Stimulated activated CD4-positive, alpha-beta T cell treated with anti-CD3 and anti-CD28 coated beads, Interleukin-1b, Interleukin-23, amount 100 ng/mL, for 4 hours (primary cell): Measurements from ENCODE around the gene SP2.

ENCODE experiments used
- DNase-seq, 2 donors: peaks; one replicate each; pipeline ENCODE4 v3.0.0-alpha.2; 2020; ENCODE audit warnings: low read depth in 2 of 2

Gene SP2

DNA sequence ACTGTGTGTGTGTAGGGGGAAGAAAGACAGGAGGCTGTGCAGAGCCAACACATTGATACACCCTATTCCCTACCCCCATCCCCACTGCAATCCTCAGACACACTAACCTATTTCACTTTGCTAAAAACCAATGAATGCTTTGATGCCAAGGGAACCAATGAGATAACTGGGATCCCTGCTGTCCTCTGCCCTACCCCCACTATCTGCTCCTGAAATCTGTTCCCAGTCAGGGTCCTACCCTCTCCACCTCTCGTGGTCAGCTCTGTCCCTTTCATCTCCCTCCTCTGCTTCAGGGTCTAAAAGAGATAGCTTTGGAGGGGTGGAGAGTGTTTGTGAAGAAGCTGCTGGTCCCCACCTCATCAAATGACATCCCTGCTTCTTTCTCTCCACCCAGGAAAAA lies 26.0 kb upstream of the SP2 start:
- DNase-seq, result no peak

DNA sequence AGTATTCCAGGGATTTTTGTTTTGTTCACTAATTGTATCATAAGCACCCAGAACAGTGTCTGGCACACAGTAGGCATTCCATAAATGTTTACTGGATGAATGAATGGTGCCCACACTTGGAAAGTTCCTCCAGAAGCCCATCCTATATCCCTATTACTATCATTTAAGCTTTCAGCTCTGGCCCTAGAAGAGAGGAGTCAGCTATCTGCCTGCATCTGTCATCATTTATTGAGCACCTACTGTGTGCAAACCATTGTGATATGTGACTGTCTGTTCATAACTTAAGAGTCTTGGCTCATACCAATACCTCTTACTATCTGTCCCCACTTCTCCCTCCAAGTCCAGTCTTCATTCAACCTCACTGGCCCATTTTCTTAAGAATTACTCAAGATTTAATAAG lies 25.0 kb upstream of the SP2 start:
- no peak for DNase-seq

DNA sequence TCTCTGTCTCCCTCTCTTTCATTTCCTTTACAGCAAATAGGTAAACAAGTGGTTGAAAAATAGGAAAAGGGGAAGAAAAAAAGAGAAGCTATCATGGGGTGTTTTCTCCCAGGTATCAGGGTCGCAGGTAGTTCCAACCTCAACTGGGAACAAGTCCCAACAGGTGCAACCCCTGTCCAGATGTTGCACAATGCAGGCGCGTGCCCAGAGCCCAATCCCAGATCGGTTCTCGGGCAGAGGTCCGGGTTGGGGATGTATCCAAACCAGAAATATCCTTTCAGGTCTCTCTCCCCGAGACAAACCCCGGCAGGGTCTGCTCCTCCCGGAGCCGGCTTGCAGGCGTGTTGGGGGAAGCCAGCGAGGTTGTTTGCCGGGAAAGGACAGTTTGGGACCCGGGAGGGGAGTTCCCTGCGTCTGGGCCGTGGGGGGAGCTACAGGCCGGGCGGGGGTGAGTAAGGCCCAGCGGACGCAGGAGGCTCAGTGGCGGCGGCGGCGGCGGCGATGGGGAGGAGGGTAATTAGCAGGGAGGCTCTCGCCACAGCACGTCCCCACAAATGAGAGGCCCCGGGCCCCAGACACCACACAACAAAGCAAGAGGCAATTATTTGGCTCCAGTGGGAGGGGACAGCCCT lies 23.9 kb upstream of the SP2 start:
- no peak for DNase-seq

GRCh38 chr17:47872651-47873161 lies 23.3 kb upstream of the SP2 start:
- DNase-seq, result no peak

DNA sequence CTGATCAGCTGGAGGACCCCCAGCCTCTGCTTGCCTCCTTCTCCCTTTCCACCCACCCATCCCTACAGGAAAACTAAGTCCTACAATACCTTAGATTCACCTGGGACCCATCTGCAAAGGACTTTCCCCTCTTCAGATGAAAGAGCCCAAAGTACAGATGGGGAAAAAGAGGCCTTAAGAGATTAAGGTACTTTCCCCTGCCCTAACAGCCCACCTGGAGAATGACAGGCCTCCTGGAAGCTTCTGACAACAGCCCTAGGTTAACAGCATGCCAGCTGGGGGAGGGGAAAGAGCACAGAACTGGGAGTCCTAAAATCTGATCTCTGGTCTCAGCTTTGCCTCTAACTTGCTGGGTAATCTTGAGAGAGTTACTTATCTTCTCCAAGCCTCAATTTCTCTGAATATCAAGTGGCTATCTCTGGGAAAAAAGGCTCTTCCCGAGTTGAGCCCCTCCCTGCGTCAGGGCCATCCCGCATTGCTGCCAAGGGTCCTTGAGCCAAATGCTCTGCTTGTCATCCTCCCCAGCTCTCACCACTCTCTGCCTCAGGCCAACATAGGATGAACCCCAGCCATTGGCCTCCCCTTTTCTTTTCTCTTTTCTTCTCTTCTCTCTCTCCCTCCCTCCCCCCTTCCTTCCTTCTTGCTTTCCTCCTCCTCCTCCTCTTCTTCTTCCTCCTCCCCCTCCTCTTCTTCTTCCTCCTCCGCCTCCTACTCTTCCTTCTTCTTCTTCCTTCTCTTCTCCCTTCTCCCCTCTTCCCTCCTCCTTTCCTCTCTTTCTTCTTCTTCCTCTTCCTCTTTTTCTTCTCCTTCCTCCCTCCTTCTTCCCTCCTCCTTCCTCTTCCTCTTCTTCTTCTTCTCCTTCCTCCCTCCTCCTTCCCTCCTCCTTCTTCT lies 22.6 kb upstream of the SP2 start:
- DNase-seq, result no peak

- no peak for DNase-seq
Measured at GRCh38 chr17:47875011-47875985, 20.7 kb upstream of the SP2 start.

DNA sequence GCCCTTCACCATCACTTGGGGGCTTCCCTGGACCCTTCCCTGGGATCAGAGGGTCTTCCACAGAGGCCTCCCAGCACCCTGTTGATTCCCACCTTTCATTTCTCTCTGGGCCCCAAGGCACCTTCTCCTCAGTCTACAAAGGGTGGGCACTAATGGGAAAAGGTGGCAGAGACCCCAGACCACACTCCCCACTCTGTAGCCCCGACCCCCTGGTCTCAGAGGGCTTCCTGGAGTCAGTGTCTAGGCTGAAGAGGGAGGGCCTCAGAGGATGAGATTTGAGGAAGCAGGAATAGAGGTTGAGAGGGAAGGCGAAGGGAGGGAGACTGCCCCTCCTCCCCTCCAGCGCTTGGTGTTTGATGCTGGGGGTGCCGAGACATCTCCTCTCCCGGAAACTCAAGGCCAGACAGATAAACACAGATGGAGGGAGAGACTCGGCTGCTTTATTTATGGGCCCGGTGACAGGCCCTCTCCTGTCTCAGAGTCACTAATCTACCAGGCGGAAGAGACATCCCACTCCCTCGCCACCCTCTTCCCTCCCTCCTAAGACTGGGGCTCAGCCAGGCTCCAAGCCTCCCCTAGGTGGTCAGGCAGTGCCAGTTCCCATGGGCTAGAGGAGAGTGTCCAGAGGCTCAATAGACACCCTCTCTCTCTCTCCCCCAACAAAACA lies 18.5 kb upstream of the SP2 start:
- no peak for DNase-seq

GRCh38 chr17:47878203-47879027 lies 17.6 kb upstream of the SP2 start:
- no peak for DNase-seq

DNA sequence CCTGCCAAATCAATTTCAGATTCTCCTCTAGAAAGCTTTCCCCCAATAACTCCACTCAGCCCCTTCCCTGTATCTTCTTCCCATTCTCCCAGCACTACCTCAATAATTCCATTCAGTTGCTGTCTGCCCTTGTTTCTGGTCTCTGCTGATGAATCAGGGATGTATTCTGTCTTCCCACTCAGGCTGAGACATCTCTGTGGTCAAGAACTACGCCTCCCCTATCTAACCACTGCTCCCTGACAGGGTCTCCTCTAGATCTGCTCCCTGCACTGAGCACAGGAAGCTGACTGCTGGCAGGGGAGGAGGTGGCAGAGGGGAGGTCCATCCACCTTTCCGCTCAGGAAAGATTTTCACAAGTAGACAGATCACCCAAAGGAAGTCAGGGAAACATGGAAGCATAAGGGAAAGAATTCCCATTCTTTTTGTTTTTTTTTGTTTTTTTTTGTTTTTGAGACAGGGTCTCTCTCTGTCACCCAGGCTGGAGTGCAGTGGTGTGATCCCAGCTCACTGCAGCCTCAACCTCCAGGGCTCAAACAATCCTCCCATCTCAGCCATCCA lies 16.9 kb upstream of the SP2 start:
- DNase-seq, result no peak

DNA sequence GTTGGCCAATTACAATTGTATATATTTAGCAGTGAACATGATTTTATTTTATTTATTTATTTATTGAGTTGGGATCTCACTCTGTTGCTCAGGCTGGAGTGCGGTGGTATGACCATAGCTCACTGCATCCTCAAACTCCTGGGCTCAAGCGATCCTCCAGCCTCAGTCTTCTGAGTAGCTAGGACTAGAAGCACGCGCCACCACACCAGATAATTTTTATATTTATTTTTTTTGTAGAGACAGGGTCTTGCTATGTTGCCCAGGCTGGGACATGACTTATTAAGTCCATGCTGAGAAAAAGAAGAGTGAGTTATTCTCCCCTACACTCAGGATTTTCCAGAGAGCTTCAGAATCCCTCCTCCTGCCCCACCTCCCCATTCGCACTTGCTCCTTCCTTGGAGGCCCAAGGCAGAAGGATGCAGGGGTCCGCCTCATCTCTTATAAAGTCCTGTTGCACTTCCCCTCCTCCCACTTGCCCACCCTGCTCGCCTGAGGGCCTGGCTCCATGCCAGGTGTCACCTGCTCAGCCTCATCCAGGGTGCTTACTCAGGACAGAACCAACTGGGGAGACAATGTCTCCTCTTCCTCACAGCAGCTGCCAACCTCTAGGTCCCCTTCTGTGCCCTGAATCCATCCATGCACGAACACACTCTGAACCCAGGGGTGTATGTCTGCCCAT lies 16.1 kb upstream of the SP2 start:
- DNase-seq, result no peak

- no peak for DNase-seq
Measured at GRCh38 chr17:47882247-47882646, 13.8 kb upstream of the SP2 start.

GRCh38 chr17:47882695-47883588 lies 13.1 kb upstream of the SP2 start:
- no peak for DNase-seq

- no peak for DNase-seq
Measured at GRCh38 chr17:47883589-47884426, 12.2 kb upstream of the SP2 start.

DNA sequence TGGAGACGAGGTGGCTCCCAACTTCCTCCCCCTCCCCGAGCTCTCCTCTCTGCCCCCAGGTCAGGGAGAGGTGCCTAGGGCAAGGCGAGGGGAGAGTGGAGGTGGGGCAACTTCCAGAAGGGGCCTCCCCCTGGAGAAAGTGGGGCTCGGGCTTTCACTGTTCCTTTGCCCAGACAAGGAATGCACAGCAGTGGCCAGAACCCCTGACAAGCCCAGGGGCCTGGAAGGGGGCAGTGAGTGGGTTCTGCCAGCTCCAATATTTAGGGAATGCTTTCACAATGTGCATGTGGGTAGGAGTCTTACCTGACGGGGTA lies 11.7 kb upstream of the SP2 start:
- no peak for DNase-seq

GRCh38 chr17:47884905-47885730 lies 10.9 kb upstream of the SP2 start:
- no peak for DNase-seq

GRCh38 chr17:47888293-47888692 lies 7.7 kb upstream of the SP2 start:
- DNase-seq, result no peak
